GM23338 (cell line): Measurements from ENCODE around the gene ADAMTS15. TPM values are rescaled to one million over a fixed set of nuclear protein-coding genes. Genes with fewer than 3 reads are reported as not detected.
A peak's percentile ranks its signal among the peaks of the same experiment; 100 is the strongest.

ENCODE experiments used
- ATAC-seq: fragments of 200-7000 bp; cut with Tn5 transposase; 3 replicates; pipeline ENCODE4 v1.9.1; 2020
- DNase-seq: peaks from one replicate; pipeline ENCODE4 v3.0.0-alpha.2; 2015; ENCODE audit warnings: low spot score
- H2AFZ ChIP-seq: fragments of 200-600 bp; sonication (generic); 2 replicates; pipeline ENCODE4 v1.8.0; 2016; ENCODE audit warnings: antibody characterized with exemption, mild to moderate bottlenecking, moderate library complexity
- H3F3A ChIP-seq: fragments of 200-600 bp; sonication (generic); replicated peaks from 2 replicates; pipeline ENCODE4 v1.8.0; 2017; ENCODE audit warnings: antibody characterized with exemption, mixed run types, low read depth
- H3K27ac ChIP-seq: fragments of 200-600 bp; sonication (generic); 2 replicates; pipeline ENCODE4 v1.6.1; 2016; ENCODE audit warnings: low read depth
- H3K27me3 ChIP-seq: fragments of 200-600 bp; sonication (generic); 2 replicates; pipeline ENCODE4 v1.8.0; 2016; ENCODE audit warnings: mild to moderate bottlenecking, mixed run types, moderate library complexity; ENCODE audit not compliant: insufficient read depth
- H3K36me3 ChIP-seq: fragments of 200-600 bp; sonication (generic); 2 replicates; pipeline ENCODE4 v1.8.0; 2016; ENCODE audit warnings: mild to moderate bottlenecking; ENCODE audit not compliant: insufficient read depth
- H3K4me1 ChIP-seq: fragments of 200-600 bp; sonication (generic); 2 replicates; pipeline ENCODE4 v1.8.0; 2016; ENCODE audit warnings: mild to moderate bottlenecking, moderate library complexity; ENCODE audit not compliant: insufficient read depth
- H3K4me2 ChIP-seq: fragments of 200-600 bp; sonication (generic); 2 replicates; pipeline ENCODE4 v1.7.1; 2017; ENCODE audit warnings: mixed run types
- H3K4me3 ChIP-seq: fragments of 200-600 bp; sonication (generic); 2 replicates; pipeline ENCODE4 v1.6.1; 2016; ENCODE audit warnings: mixed run types
- H3K79me2 ChIP-seq: fragments of 200-600 bp; sonication (generic); replicated peaks from 2 replicates; pipeline ENCODE4 v1.8.0; 2017; ENCODE audit warnings: mild to moderate bottlenecking; ENCODE audit not compliant: insufficient read depth
- H3K9me2 ChIP-seq: fragments of 200-600 bp; sonication (generic); 2 replicates; pipeline ENCODE4 v1.8.0; 2017; ENCODE audit not compliant: insufficient read depth
- H4K20me1 ChIP-seq: fragments of 200-600 bp; sonication (generic); replicated peaks from 2 replicates; pipeline ENCODE4 v1.8.0; 2017; ENCODE audit warnings: mild to moderate bottlenecking; ENCODE audit not compliant: insufficient read depth
- H3K27ac Mint-ChIP-seq: 2 replicates; pipeline ENCODE4 v1.8.0; 2020; ENCODE audit warnings: inconsistent platforms, mild to moderate bottlenecking, moderate library complexity, mixed read lengths
- H3K27me3 Mint-ChIP-seq: 3 replicates; pipeline ENCODE4 v1.8.0; 2022; ENCODE audit warnings: low read depth, mild to moderate bottlenecking, moderate library complexity, mixed read lengths, inconsistent platforms; ENCODE audit not compliant: insufficient read depth, poor library complexity
- H3K36me3 Mint-ChIP-seq: 3 replicates; pipeline ENCODE4 v1.8.0; 2021; ENCODE audit warnings: low read depth, mild to moderate bottlenecking, inconsistent platforms, moderate library complexity, mixed read lengths
- H3K4me1 Mint-ChIP-seq: 3 replicates; pipeline ENCODE4 v1.8.0; 2020; ENCODE audit warnings: mild to moderate bottlenecking, inconsistent platforms, mixed read lengths
- H3K4me3 Mint-ChIP-seq: 3 replicates; pipeline ENCODE4 v1.8.0; 2021; ENCODE audit warnings: moderate library complexity, mild to moderate bottlenecking, inconsistent platforms, mixed read lengths
- H3K9me3 Mint-ChIP-seq: 3 replicates; pipeline ENCODE4 v1.8.0; 2020; ENCODE audit warnings: moderate library complexity, mild to moderate bottlenecking, inconsistent platforms, mixed read lengths
- CREB1 ChIP-seq: fragments of 250-450 bp; sonication (Bioruptor Pico); IDR thresholded peaks from 2 replicates; pipeline ENCODE4 v1.5.0; 2020; ENCODE audit warnings: low read depth, mild to moderate bottlenecking, moderate library complexity
- EZH2 ChIP-seq: fragments of 200-600 bp; sonication (generic); IDR thresholded peaks from one replicate; pipeline ENCODE4 v1.8.0; 2017; ENCODE audit warnings: antibody characterized with exemption, mild to moderate bottlenecking, low read depth; ENCODE audit not compliant: unreplicated experiment
- EZH2phosphoT487 ChIP-seq: fragments of 200-600 bp; sonication (generic); IDR thresholded peaks from one replicate; pipeline ENCODE4 v1.8.1; 2018; ENCODE audit warnings: antibody characterized with exemption; ENCODE audit not compliant: unreplicated experiment
- JUNB ChIP-seq: IDR thresholded peaks from one replicate; pipeline ENCODE4 v1.6.1; 2016; ENCODE audit warnings: antibody characterized with exemption; ENCODE audit not compliant: unreplicated experiment
- NANOG ChIP-seq: IDR thresholded peaks from 2 replicates; pipeline ENCODE4 v1.6.1; 2016; ENCODE audit warnings: antibody characterized with exemption, borderline replicate concordance
- POLR2AphosphoS5 ChIP-seq: IDR thresholded peaks from 2 replicates; pipeline ENCODE4 v1.6.1; 2016; ENCODE audit warnings: antibody characterized with exemption, low read depth
- STAT1 ChIP-seq: IDR thresholded peaks from one replicate; pipeline ENCODE4 v1.6.1; 2016; ENCODE audit warnings: antibody characterized with exemption; ENCODE audit not compliant: unreplicated experiment
- ZNF114 ChIP-seq: fragments of 250-450 bp; sonication (Bioruptor Pico); IDR thresholded peaks from 2 replicates; pipeline ENCODE4 v1.5.0; 2020; ENCODE audit warnings: mild to moderate bottlenecking, moderate library complexity
- ZNF331 ChIP-seq: fragments of 250-450 bp; sonication (Bioruptor Pico); IDR thresholded peaks from 2 replicates; pipeline ENCODE4 v1.5.0; 2020; ENCODE audit warnings: low read depth, mild to moderate bottlenecking, moderate library complexity
- polyA plus RNA-seq: library from polyadenylated mRNA; unstranded; fragments of >200 nt; fragmentation: Nextera tagmentation; extraction: Ambion mirVana; gene quantifications from 2 replicates; pipeline ENCODE4 v1.2.1, GENCODE V29; 2016
- total RNA-seq: library from RNA; depleted of rRNA; stranded (reverse); fragments of >200 nt; shearing (Covaris generic); gene quantifications from 2 replicates; pipeline ENCODE4 v1.2.3, GENCODE V29; 2014
- TF ChIP-seq, protein P1 (sequence below), 2 experiments: fragments of 200-600 bp in 1 of 2; sonication (generic) in 1 of 2; conservative IDR thresholded peaks; 2 replicates each; pipeline versions ENCODE4 v1.5.1 to v1.6.1; 2016 to 2017; ENCODE audit warnings: antibody characterized with exemption in 2 of 2, low read depth in 2 of 2, mild to moderate bottlenecking in 2 of 2, moderate library complexity in 1 of 2
- TF ChIP-seq, protein P2 (sequence below): fragments of 250-450 bp; sonication (Bioruptor Pico); IDR thresholded peaks from 2 replicates; pipeline ENCODE4 v1.5.0; 2020; ENCODE audit warnings: mild to moderate bottlenecking, moderate library complexity
- TF ChIP-seq, protein P3 (sequence below): IDR thresholded peaks from one replicate; pipeline ENCODE4 v1.6.1; 2018; ENCODE audit warnings: antibody characterized with exemption; ENCODE audit not compliant: unreplicated experiment
- TF ChIP-seq, protein P4 (sequence below): IDR thresholded peaks from 2 replicates; pipeline ENCODE4 v1.6.1; 2016; ENCODE audit warnings: antibody characterized with exemption

Gene ADAMTS15
- total and polyA plus RNA-seq, 2 experiments from 2014 or later: 0.42 to 5.6 TPM

DNA sequence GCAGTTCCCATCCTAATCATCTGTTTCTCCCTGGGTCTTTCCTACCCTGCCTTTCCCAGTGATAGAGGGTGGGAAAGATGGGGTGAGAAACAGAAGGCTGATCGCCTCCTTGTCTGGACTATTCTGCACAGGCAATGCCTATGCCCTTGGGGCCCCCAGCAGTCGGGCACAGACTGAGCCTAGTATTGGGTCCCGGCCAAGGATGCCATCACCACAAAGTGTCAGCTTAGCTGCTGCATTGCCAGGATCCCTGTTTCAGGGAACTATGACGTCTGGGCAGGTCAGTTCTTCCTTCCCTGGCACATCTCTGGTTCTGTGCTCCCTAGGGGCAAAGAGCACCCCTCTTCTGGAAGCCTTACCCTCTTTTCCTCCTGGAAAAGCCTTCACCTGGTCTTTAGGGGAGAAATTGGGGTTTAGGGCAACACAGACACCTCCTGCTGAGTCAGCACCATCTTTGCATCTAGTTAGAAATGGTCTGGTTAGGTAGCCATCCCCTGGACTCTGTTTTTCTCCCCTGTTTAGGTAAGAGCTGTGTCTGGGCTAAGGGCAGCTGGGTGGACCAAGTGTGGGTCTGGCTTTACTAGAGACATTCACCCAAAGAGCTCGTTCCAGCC, 22.1 kb upstream of the ADAMTS15 start:
- Histone ChIP-seq H2AFZ (no peak overlapping the region), H3K4me2 (peak overlapping the region; percentile 90), H3K27ac (no peak overlapping the region), H3K36me3 (no peaks in the 10 kb centered on the region), H3K4me3 (peak overlapping the region; percentile 66; the same call in 1 of the 2 replicates), H3K79me2 (no peaks in the 10 kb centered on the region), H4K20me1 (no peaks in the 10 kb centered on the region), H3F3A (peaks cover 15% of the 10 kb centered on the region), H3K4me1 (peaks cover 16% of the 10 kb centered on the region; the same call in 1 of the 2 replicates), H3K9me2 (no peaks in the 10 kb centered on the region), H3K27me3 (peaks cover 44% of the 10 kb centered on the region)
- Mint-ChIP-seq H3K27ac (no peak overlapping the region), H3K4me3 (peak overlapping the region; percentile 64; the same call in 2 of the 3 replicates), H3K27me3 (peaks cover 55% of the 10 kb centered on the region), H3K4me1 (peaks cover 29% of the 10 kb centered on the region), H3K9me3 (no peaks in the 10 kb centered on the region), H3K36me3 (peaks cover 25% of the 10 kb centered on the region)
- no peak for TF ChIP-seq STAT1
- TF ChIP-seq, protein P1, sequence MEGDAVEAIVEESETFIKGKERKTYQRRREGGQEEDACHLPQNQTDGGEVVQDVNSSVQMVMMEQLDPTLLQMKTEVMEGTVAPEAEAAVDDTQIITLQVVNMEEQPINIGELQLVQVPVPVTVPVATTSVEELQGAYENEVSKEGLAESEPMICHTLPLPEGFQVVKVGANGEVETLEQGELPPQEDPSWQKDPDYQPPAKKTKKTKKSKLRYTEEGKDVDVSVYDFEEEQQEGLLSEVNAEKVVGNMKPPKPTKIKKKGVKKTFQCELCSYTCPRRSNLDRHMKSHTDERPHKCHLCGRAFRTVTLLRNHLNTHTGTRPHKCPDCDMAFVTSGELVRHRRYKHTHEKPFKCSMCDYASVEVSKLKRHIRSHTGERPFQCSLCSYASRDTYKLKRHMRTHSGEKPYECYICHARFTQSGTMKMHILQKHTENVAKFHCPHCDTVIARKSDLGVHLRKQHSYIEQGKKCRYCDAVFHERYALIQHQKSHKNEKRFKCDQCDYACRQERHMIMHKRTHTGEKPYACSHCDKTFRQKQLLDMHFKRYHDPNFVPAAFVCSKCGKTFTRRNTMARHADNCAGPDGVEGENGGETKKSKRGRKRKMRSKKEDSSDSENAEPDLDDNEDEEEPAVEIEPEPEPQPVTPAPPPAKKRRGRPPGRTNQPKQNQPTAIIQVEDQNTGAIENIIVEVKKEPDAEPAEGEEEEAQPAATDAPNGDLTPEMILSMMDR (conservative IDR thresholded peaks at IDR 0.05; ENCODE audit: low read depth in 2 of 2): no peak
- TF ChIP-seq, protein P2, sequence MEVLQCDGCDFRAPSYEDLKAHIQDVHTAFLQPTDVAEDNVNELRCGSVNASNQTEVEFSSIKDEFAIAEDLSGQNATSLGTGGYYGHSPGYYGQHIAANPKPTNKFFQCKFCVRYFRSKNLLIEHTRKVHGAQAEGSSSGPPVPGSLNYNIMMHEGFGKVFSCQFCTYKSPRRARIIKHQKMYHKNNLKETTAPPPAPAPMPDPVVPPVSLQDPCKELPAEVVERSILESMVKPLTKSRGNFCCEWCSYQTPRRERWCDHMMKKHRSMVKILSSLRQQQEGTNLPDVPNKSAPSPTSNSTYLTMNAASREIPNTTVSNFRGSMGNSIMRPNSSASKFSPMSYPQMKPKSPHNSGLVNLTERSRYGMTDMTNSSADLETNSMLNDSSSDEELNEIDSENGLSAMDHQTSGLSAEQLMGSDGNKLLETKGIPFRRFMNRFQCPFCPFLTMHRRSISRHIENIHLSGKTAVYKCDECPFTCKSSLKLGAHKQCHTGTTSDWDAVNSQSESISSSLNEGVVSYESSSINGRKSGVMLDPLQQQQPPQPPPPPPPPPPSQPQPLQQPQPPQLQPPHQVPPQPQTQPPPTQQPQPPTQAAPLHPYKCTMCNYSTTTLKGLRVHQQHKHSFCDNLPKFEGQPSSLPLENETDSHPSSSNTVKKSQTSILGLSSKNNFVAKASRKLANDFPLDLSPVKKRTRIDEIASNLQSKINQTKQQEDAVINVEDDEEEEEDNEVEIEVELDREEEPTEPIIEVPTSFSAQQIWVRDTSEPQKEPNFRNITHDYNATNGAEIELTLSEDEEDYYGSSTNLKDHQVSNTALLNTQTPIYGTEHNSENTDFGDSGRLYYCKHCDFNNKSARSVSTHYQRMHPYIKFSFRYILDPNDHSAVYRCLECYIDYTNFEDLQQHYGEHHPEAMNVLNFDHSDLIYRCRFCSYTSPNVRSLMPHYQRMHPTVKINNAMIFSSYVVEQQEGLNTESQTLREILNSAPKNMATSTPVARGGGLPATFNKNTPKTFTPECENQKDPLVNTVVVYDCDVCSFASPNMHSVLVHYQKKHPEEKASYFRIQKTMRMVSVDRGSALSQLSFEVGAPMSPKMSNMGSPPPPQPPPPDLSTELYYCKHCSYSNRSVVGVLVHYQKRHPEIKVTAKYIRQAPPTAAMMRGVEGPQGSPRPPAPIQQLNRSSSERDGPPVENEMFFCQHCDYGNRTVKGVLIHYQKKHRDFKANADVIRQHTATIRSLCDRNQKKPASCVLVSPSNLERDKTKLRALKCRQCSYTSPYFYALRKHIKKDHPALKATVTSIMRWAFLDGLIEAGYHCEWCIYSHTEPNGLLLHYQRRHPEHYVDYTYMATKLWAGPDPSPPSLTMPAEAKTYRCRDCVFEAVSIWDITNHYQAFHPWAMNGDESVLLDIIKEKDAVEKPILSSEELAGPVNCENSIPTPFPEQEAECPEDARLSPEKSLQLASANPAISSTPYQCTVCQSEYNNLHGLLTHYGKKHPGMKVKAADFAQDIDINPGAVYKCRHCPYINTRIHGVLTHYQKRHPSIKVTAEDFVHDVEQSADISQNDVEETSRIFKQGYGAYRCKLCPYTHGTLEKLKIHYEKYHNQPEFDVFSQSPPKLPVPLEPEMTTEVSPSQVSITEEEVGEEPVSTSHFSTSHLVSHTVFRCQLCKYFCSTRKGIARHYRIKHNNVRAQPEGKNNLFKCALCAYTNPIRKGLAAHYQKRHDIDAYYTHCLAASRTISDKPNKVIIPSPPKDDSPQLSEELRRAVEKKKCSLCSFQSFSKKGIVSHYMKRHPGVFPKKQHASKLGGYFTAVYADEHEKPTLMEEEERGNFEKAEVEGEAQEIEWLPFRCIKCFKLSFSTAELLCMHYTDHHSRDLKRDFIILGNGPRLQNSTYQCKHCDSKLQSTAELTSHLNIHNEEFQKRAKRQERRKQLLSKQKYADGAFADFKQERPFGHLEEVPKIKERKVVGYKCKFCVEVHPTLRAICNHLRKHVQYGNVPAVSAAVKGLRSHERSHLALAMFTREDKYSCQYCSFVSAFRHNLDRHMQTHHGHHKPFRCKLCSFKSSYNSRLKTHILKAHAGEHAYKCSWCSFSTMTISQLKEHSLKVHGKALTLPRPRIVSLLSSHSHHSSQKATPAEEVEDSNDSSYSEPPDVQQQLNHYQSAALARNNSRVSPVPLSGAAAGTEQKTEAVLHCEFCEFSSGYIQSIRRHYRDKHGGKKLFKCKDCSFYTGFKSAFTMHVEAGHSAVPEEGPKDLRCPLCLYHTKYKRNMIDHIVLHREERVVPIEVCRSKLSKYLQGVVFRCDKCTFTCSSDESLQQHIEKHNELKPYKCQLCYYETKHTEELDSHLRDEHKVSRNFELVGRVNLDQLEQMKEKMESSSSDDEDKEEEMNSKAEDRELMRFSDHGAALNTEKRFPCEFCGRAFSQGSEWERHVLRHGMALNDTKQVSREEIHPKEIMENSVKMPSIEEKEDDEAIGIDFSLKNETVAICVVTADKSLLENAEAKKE (CRISPR knock-in tag): no peak
- no peak for TF ChIP-seq EZH2phosphoT487
- TF ChIP-seq, protein P3, sequence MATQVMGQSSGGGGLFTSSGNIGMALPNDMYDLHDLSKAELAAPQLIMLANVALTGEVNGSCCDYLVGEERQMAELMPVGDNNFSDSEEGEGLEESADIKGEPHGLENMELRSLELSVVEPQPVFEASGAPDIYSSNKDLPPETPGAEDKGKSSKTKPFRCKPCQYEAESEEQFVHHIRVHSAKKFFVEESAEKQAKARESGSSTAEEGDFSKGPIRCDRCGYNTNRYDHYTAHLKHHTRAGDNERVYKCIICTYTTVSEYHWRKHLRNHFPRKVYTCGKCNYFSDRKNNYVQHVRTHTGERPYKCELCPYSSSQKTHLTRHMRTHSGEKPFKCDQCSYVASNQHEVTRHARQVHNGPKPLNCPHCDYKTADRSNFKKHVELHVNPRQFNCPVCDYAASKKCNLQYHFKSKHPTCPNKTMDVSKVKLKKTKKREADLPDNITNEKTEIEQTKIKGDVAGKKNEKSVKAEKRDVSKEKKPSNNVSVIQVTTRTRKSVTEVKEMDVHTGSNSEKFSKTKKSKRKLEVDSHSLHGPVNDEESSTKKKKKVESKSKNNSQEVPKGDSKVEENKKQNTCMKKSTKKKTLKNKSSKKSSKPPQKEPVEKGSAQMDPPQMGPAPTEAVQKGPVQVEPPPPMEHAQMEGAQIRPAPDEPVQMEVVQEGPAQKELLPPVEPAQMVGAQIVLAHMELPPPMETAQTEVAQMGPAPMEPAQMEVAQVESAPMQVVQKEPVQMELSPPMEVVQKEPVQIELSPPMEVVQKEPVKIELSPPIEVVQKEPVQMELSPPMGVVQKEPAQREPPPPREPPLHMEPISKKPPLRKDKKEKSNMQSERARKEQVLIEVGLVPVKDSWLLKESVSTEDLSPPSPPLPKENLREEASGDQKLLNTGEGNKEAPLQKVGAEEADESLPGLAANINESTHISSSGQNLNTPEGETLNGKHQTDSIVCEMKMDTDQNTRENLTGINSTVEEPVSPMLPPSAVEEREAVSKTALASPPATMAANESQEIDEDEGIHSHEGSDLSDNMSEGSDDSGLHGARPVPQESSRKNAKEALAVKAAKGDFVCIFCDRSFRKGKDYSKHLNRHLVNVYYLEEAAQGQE: no peak
- TF ChIP-seq EZH2: no peak
- TF ChIP-seq NANOG: no peak
- TF ChIP-seq ZNF331 (CRISPR knock-in tag): no peak
- no peak for TF ChIP-seq CREB1 (CRISPR knock-in tag)
- TF ChIP-seq POLR2AphosphoS5: no peak
- TF ChIP-seq ZNF114: no peak
- TF ChIP-seq, protein P4, sequence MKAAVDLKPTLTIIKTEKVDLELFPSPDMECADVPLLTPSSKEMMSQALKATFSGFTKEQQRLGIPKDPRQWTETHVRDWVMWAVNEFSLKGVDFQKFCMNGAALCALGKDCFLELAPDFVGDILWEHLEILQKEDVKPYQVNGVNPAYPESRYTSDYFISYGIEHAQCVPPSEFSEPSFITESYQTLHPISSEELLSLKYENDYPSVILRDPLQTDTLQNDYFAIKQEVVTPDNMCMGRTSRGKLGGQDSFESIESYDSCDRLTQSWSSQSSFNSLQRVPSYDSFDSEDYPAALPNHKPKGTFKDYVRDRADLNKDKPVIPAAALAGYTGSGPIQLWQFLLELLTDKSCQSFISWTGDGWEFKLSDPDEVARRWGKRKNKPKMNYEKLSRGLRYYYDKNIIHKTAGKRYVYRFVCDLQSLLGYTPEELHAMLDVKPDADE: no peak
- TF ChIP-seq JUNB: no peak
- ATAC-seq: no peak
- no peak for DNase-seq
